H9 (cell line): ENCODE results near the gene CHMP6. TPM values are rescaled to one million over a fixed set of nuclear protein-coding genes. Genes with fewer than 3 reads are reported as not detected.

Source experiments
- DNase-seq: peaks from one replicate; pipeline ENCODE4 v3.0.0-alpha.2; 2017
- H2AFZ ChIP-seq: one replicate; pipeline ENCODE4 v1.6.1; 2013; ENCODE audit warnings: mild to moderate bottlenecking, low read length, control low read depth, moderate library complexity
- H2AK5ac ChIP-seq: 2 replicates; pipeline ENCODE4 v1.6.1; 2013; ENCODE audit warnings: low read length, control low read depth, mixed read lengths; ENCODE audit not compliant: insufficient read length
- H2BK120ac ChIP-seq: one replicate; pipeline ENCODE4 v1.6.1; 2013; ENCODE audit warnings: low read depth, mild to moderate bottlenecking, low read length, control low read depth, inconsistent platforms; ENCODE audit not compliant: poor library complexity, severe bottlenecking
- H2BK12ac ChIP-seq: 2 replicates; pipeline ENCODE4 v1.6.1; 2013; ENCODE audit warnings: low read length, control low read depth, mixed read lengths, low read depth; ENCODE audit not compliant: insufficient read length
- H2BK15ac ChIP-seq: 2 replicates; pipeline ENCODE4 v1.6.1; 2013; ENCODE audit warnings: low read depth, low read length, control low read depth
- H2BK20ac ChIP-seq: one replicate; pipeline ENCODE4 v1.6.1; 2013; ENCODE audit warnings: low read depth, mild to moderate bottlenecking, low read length, control low read depth, inconsistent platforms; ENCODE audit not compliant: poor library complexity, severe bottlenecking
- H2BK5ac ChIP-seq: 2 replicates; pipeline ENCODE4 v1.6.1; 2013; ENCODE audit warnings: low read length, control low read depth, mixed read lengths; ENCODE audit not compliant: insufficient read length
- H3K14ac ChIP-seq: 2 replicates; pipeline ENCODE4 v1.6.1; 2013; ENCODE audit warnings: low read length, control low read depth; ENCODE audit not compliant: insufficient read depth
- H3K18ac ChIP-seq: 2 replicates; pipeline ENCODE4 v1.6.1; 2013; ENCODE audit warnings: low read depth, mild to moderate bottlenecking, mixed read lengths, low read length, control low read depth; ENCODE audit not compliant: insufficient read length
- H3K23ac ChIP-seq: 2 replicates; pipeline ENCODE4 v1.6.1; 2013; ENCODE audit warnings: low read length, control low read depth, mixed read lengths, low read depth; ENCODE audit not compliant: insufficient read length
- H3K23me2 ChIP-seq: 2 replicates; pipeline ENCODE4 v1.6.1; 2013; ENCODE audit warnings: low read depth, mild to moderate bottlenecking, mixed read lengths, low read length, control low read depth; ENCODE audit not compliant: insufficient read length, poor library complexity, severe bottlenecking
- H3K27ac ChIP-seq: 2 replicates; pipeline ENCODE4 v1.5.1; 2013; ENCODE audit warnings: low read length, control low read depth, mixed read lengths, low read depth; ENCODE audit not compliant: insufficient read length
- H3K27me3 ChIP-seq: 2 replicates; pipeline ENCODE4 v1.6.1; 2013; ENCODE audit warnings: low read length, control low read depth, inconsistent platforms; ENCODE audit not compliant: insufficient read depth
- H3K4ac ChIP-seq: 2 replicates; pipeline ENCODE4 v1.6.1; 2013; ENCODE audit warnings: low read depth, mild to moderate bottlenecking, control low read depth, inconsistent platforms, low read length, moderate library complexity
- H3K4me1 ChIP-seq: 2 replicates; pipeline ENCODE4 v1.6.1; 2013; ENCODE audit warnings: low read length, control low read depth, inconsistent platforms; ENCODE audit not compliant: insufficient read depth
- H3K4me2 ChIP-seq: 2 replicates; pipeline ENCODE4 v1.6.1; 2013; ENCODE audit warnings: low read length, control low read depth, mixed read lengths; ENCODE audit not compliant: insufficient read length, insufficient read depth
- H3K56ac ChIP-seq: 2 replicates; pipeline ENCODE4 v1.6.1; 2013; ENCODE audit warnings: low read depth, mild to moderate bottlenecking, mixed read lengths, low read length, control low read depth; ENCODE audit not compliant: insufficient read length
- H3K79me1 ChIP-seq: 2 replicates; pipeline ENCODE4 v1.6.1; 2013; ENCODE audit warnings: low read depth, mild to moderate bottlenecking, moderate library complexity, low read length, control low read depth, inconsistent platforms; ENCODE audit not compliant: insufficient read depth, poor library complexity, severe bottlenecking
- H3K79me2 ChIP-seq: 2 replicates; pipeline ENCODE4 v1.6.1; 2013; ENCODE audit warnings: low read length, control low read depth, inconsistent platforms; ENCODE audit not compliant: insufficient read depth
- H3K9ac ChIP-seq: 2 replicates; pipeline ENCODE4 v1.6.1; 2013; ENCODE audit warnings: low read length, control low read depth, mixed read lengths; ENCODE audit not compliant: insufficient read length; ENCODE audit errors: extremely low read depth
- H3K9me3 ChIP-seq: one replicate; pipeline ENCODE4 v1.6.1; 2013; ENCODE audit warnings: low read depth, low read length, inconsistent platforms; ENCODE audit not compliant: control insufficient read depth
- H3T11ph ChIP-seq: one replicate; pipeline ENCODE4 v1.6.1; 2013; ENCODE audit warnings: mild to moderate bottlenecking, low read length, control low read depth, inconsistent platforms
- H4K20me1 ChIP-seq: one replicate; pipeline ENCODE4 v1.6.1; 2013; ENCODE audit not compliant: control insufficient read depth, insufficient read length, insufficient read depth
- H4K5ac ChIP-seq: 2 replicates; pipeline ENCODE4 v1.6.1; 2013; ENCODE audit warnings: low read depth, mild to moderate bottlenecking, mixed read lengths, low read length, control low read depth; ENCODE audit not compliant: insufficient read length
- H4K8ac ChIP-seq: replicated peaks from 2 replicates; pipeline ENCODE4 v1.6.1; 2013; ENCODE audit warnings: low read length, control low read depth, mixed read lengths, low read depth; ENCODE audit not compliant: insufficient read length
- H4K91ac ChIP-seq: 2 replicates; pipeline ENCODE4 v1.6.1; 2013; ENCODE audit warnings: low read depth, mild to moderate bottlenecking, moderate library complexity, mixed read lengths, low read length, control low read depth; ENCODE audit not compliant: insufficient read length
- H3K27ac Mint-ChIP-seq, 3 experiments: 2 replicates in 2 of 3; 3 replicates in 1 of 3; pipeline ENCODE4 v1.8.0; 2020 to 2021; ENCODE audit warnings: mixed read lengths in 3 of 3, mild to moderate bottlenecking in 1 of 3, moderate library complexity in 1 of 3
- H3K27me3 Mint-ChIP-seq: 2 replicates; pipeline ENCODE4 v1.8.0; 2021; ENCODE audit warnings: low read depth, mild to moderate bottlenecking, moderate library complexity, mixed read lengths
- H3K36me3 Mint-ChIP-seq, 3 experiments: 2 replicates in 2 of 3; 3 replicates in 1 of 3; pipeline ENCODE4 v1.8.0; 2020 to 2021; ENCODE audit warnings: low read depth in 3 of 3, mixed read lengths in 3 of 3; ENCODE audit not compliant: insufficient read depth in 1 of 3
- H3K4me1 Mint-ChIP-seq, 2 experiments: 2 replicates each; pipeline ENCODE4 v1.8.0; 2020; ENCODE audit warnings: mixed read lengths in 2 of 2
- H3K4me3 Mint-ChIP-seq, 2 experiments: 2 replicates in 1 of 2; 3 replicates in 1 of 2; pipeline ENCODE4 v1.8.0; 2020 to 2021; ENCODE audit warnings: mild to moderate bottlenecking in 2 of 2, mixed read lengths in 2 of 2, moderate library complexity in 1 of 2
- H3K9me3 Mint-ChIP-seq, 2 experiments: 2 replicates in 1 of 2; 3 replicates in 1 of 2; pipeline ENCODE4 v1.8.0; 2020; ENCODE audit warnings: mild to moderate bottlenecking in 2 of 2, mixed read lengths in 2 of 2, moderate library complexity in 1 of 2
- WGBS: extraction: QIAGEN DNeasy Blood & Tissue Kit; methylation state at CpG from one replicate; pipeline ENCODE4 v1.1.7; 2013; ENCODE audit warnings: missing lambda C conversion rate, low lambda C conversion rate, mixed read lengths; ENCODE audit not compliant: insufficient read length; ENCODE audit errors: extremely low coverage; 5-methylcytosine and 5-hydroxymethylcytosine counted together
- total RNA-seq: library from RNA; stranded (reverse); gene quantifications from 2 replicates; pipeline ENCODE4 v1.2.1, GENCODE V29; 2021
- TF ChIP-seq, protein P1 (sequence below): fragments of 200-600 bp; sonication (generic); conservative IDR thresholded peaks from 3 replicates; pipeline ENCODE4 v1.8.0; 2021; ENCODE audit warnings: antibody characterized with exemption, mild to moderate bottlenecking

CHMP6 gene
- total RNA-seq, 1 experiment from 2014 or later: 23.4 TPM

DNA sequence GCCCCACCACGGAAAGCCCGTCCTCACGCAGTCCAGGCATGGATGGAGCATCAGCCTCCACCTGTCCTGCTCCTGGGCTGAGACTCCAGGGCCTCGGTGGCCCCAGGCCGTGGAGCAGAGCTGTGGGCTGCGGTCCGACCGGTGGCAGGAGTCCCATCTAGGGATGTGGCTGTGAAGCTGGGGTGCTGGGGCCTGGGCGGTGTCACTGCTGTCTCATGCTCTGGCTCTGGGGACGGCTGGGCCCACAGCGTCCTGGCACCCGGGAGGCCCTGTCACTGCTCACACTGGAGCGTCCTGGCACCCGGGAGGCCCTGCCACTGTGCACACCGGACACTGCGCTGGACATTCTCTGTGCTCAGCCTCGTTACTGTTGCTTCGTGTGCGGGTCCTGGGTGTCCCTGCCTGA lies 51.7 kb downstream of the CHMP6 start:
- TF ChIP-seq, protein P1, sequence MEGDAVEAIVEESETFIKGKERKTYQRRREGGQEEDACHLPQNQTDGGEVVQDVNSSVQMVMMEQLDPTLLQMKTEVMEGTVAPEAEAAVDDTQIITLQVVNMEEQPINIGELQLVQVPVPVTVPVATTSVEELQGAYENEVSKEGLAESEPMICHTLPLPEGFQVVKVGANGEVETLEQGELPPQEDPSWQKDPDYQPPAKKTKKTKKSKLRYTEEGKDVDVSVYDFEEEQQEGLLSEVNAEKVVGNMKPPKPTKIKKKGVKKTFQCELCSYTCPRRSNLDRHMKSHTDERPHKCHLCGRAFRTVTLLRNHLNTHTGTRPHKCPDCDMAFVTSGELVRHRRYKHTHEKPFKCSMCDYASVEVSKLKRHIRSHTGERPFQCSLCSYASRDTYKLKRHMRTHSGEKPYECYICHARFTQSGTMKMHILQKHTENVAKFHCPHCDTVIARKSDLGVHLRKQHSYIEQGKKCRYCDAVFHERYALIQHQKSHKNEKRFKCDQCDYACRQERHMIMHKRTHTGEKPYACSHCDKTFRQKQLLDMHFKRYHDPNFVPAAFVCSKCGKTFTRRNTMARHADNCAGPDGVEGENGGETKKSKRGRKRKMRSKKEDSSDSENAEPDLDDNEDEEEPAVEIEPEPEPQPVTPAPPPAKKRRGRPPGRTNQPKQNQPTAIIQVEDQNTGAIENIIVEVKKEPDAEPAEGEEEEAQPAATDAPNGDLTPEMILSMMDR: no peak
- H3K79me2 ChIP-seq: peaks cover 2% of the 10 kb centered on the region; the same call in 1 of the 2 replicates
- no peak overlapping the region for H3K4me2 ChIP-seq
- no peaks in the 10 kb centered on the region for H3K9me3 ChIP-seq
- Mint-ChIP-seq H3K27ac (peak overlapping the region; percentile 30 to 88 (median 82); a peak in 4 of 7 replicates), H3K4me1 (peaks cover 19 to 31% of the 10 kb centered on the region in 2 experiments), H3K4me3 (no peak overlapping the region), H3K27me3 (no peaks in the 10 kb centered on the region), H3K9me3 (no peaks in the 10 kb centered on the region), H3K36me3 (peaks cover 0 to 2% (median 0%) of the 10 kb centered on the region in 3 experiments; a peak in 3 of 7 replicates)
- no peak overlapping the region for H4K5ac ChIP-seq
- H3K27me3 ChIP-seq: no peaks in the 10 kb centered on the region
- no peak overlapping the region for H4K91ac ChIP-seq
- H3K4ac ChIP-seq: no peak overlapping the region
- H3K18ac ChIP-seq: no peak overlapping the region
- H3K23ac ChIP-seq: no peak overlapping the region
- no peak overlapping the region for H3T11ph ChIP-seq
- H3K14ac ChIP-seq: no peak overlapping the region
- H2BK20ac ChIP-seq: no peak overlapping the region
- no peak for DNase-seq
- no peak overlapping the region for H2BK120ac ChIP-seq
- no CpG with 5 or more reads among the region's 19 CpGs for WGBS
- no peaks in the 10 kb centered on the region for H4K20me1 ChIP-seq
- no peaks in the 10 kb centered on the region for H3K23me2 ChIP-seq
- no peak overlapping the region for H2AK5ac ChIP-seq
- H2BK5ac ChIP-seq: no peak overlapping the region
- H3K56ac ChIP-seq: no peak overlapping the region
- no peak overlapping the region for H4K8ac ChIP-seq
- H3K9ac ChIP-seq: no peak overlapping the region
- H2BK15ac ChIP-seq: no peak overlapping the region
- H3K27ac ChIP-seq: no peak overlapping the region
- H2AFZ ChIP-seq: no peak overlapping the region
- H3K79me1 ChIP-seq: no peaks in the 10 kb centered on the region
- no peaks in the 10 kb centered on the region; the same call in 1 of the 2 replicates for H3K4me1 ChIP-seq
- no peak overlapping the region for H2BK12ac ChIP-seq
